ENCODE data around the gene EPB41L5. TPM values are rescaled to one million over a fixed set of nuclear protein-coding genes. Genes with fewer than 3 reads are reported as not detected.

The EPB41L5 gene
- total RNA-seq, 4 donors from 2014 or later, result 13.7 to 49.7 (median 21.1) TPM

- Histone ChIP-seq H3K27ac (no peak overlapping the region), H3K9me3 (peaks cover 0 to 6% (median 0%) of the 10 kb centered on the region in 3 donors), H3K4me1 (peaks cover 0 to 47% (median 9%) of the 10 kb centered on the region in 3 donors), H3K4me3 (no peak overlapping the region), H3K27me3 (no peaks in the 10 kb centered on the region), H3K36me3 (peaks cover 0 to 33% of the 10 kb centered on the region in 2 donors)
- TF ChIP-seq CTCF (IDR thresholded peaks at IDR 0.05) (no peak), EP300 (IDR thresholded peaks at IDR 0.05) (no peak), POLR2AphosphoS5 (IDR thresholded peaks at IDR 0.05) (no peak), POLR2A (IDR thresholded peaks at IDR 0.05) (no peak)
- 100% methylated on average over 1 to 4 of the region's 5 CpGs for WGBS, 2 donors (ENCODE audit: low coverage in 1 of 2)
- ATAC-seq, result no peak
These were observed 206.4 kb downstream of the EPB41L5 start for GRCh38 chr2:120219291-120219690.

DNA sequence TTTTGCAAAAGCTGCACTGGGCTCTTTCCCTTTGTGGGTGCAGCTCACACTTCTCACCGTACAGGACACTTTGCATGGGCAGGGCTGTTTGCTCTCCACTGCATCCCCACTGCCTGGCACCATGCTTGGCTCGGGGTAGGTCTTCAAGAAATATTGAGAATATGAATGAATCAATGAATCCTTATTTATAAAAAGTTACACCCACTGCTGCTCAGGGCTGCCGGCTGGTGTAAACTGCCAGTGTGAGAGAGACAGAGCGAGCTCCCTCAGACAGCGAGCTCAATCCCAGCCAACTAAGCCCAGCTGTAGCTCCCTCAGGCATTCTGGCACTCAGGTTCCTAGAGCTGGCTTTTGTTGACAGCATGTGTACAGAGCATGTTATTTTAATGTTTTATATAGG lies 206.9 kb downstream of the EPB41L5 start:
- no peak overlapping the region for H3K4me3 ChIP-seq
- H3K27me3 ChIP-seq, result no peaks in the 10 kb centered on the region
- peaks cover 0 to 6% (median 0%) of the 10 kb centered on the region in 3 donors for H3K9me3 ChIP-seq
- no peak for ATAC-seq
- H3K4me1 ChIP-seq, result peaks cover 0 to 51% (median 10%) of the 10 kb centered on the region in 3 donors
- TF ChIP-seq CTCF (IDR thresholded peaks at IDR 0.05) (no peak), EP300 (IDR thresholded peaks at IDR 0.05) (no peak), POLR2A (IDR thresholded peaks at IDR 0.05) (no peak), POLR2AphosphoS5 (IDR thresholded peaks at IDR 0.05) (no peak)
- 72 to 80% methylated on average over 3 to 5 of the region's 5 CpGs for WGBS, 2 donors (ENCODE audit: low coverage in 1 of 2)
- peaks cover 0 to 33% of the 10 kb centered on the region in 2 donors for H3K36me3 ChIP-seq
- H3K27ac ChIP-seq, result no peak overlapping the region

DNA sequence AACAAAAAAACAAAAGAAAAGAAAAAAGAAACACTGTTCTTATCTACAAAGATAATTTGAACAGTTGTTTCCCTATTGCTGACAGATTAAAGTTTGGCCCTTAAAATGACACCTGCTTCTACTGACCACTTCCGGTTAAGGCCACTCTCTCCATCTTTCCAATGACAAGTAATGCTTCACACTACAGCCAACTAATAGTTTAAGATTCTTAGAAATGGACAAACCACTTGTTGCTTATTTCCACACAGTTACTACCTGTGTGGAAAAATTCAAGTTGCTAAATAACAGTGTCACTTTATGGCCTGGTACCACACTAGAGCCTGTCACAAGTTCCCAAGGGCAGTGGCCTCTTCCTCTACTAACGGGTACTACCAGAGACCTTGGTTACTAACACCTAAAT lies 207.9 kb downstream of the EPB41L5 start:
- H3K27me3 ChIP-seq, result no peaks in the 10 kb centered on the region
- H3K4me1 ChIP-seq, result peaks cover 0 to 51% (median 10%) of the 10 kb centered on the region in 3 donors
- WGBS, 2 donors (ENCODE audit: low coverage in 1 of 2), result 76 to 93% methylated on average over 2 of the region's 2 CpGs
- peaks cover 0 to 6% (median 0%) of the 10 kb centered on the region in 3 donors for H3K9me3 ChIP-seq
- H3K4me3 ChIP-seq, result no peak overlapping the region
- no peak for ATAC-seq
- H3K27ac ChIP-seq, result no peak overlapping the region
- peaks cover 0 to 33% of the 10 kb centered on the region in 2 donors for H3K36me3 ChIP-seq
- TF ChIP-seq EP300 (IDR thresholded peaks at IDR 0.05), result no peak
- TF ChIP-seq CTCF (IDR thresholded peaks at IDR 0.05), result no peak
- TF ChIP-seq POLR2AphosphoS5 (IDR thresholded peaks at IDR 0.05), result no peak
- no peak for TF ChIP-seq POLR2A (IDR thresholded peaks at IDR 0.05)

DNA sequence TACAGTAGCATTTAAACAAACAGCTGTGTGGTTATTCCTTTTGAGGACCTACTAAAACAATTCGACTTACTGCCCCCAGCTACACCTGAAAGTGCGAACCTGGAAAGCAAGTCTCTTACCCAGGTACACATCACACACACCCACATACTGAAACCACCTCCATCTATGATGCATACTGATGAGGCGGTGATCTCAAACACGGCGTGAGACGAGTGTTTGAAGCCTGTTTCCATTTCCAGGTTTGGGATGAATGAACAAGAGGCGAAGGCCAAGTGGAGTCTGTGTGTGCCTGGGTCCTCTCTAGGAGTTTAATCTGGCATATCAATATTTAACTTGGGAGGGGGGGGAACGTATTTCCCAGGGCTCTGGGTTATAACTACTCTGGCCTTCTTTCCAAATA lies 208.7 kb downstream of the EPB41L5 start:
- H3K27me3 ChIP-seq, result no peaks in the 10 kb centered on the region
- H3K36me3 ChIP-seq, result peaks cover 0 to 33% of the 10 kb centered on the region in 2 donors
- TF ChIP-seq POLR2AphosphoS5 (IDR thresholded peaks at IDR 0.05) (no peak), CTCF (IDR thresholded peaks at IDR 0.05) (no peak), POLR2A (IDR thresholded peaks at IDR 0.05) (no peak), EP300 (IDR thresholded peaks at IDR 0.05) (no peak)
- H3K27ac ChIP-seq, result no peak overlapping the region
- peaks cover 0 to 6% (median 0%) of the 10 kb centered on the region in 3 donors for H3K9me3 ChIP-seq
- no peak for ATAC-seq
- H3K4me3 ChIP-seq, result no peak overlapping the region
- WGBS, 2 donors (ENCODE audit: low coverage in 1 of 2), result 94 to 100% methylated on average over 6 to 8 of the region's 8 CpGs
- H3K4me1 ChIP-seq, result peaks cover 0 to 51% (median 10%) of the 10 kb centered on the region in 3 donors
